HG02970 (cell line): ENCODE results near the gene GSTA3.
"Not testable (repeated sequence)": the region's sequence is repeated elsewhere in the genome, so short reads cannot be mapped to it uniquely, and the experiment has no call there.

Source experiments
- ATAC-seq: cut with Tn5 transposase; IDR thresholded peaks from one replicate; pipeline ENCODE4 v1.9.1; 2021; ENCODE audit warnings: mild to moderate bottlenecking, moderate library complexity, moderate number of reproducible peaks; ENCODE audit not compliant: unreplicated experiment, low FRiP score

GSTA3 gene

GRCh38 chr6:52918027-52918686 lies 8.7 kb upstream of the GSTA3 start:
- not testable (repeated sequence) for ATAC-seq

GRCh38 chr6:52914516-52914915 lies 5.0 kb upstream of the GSTA3 start:
- ATAC-seq, result no peak

DNA sequence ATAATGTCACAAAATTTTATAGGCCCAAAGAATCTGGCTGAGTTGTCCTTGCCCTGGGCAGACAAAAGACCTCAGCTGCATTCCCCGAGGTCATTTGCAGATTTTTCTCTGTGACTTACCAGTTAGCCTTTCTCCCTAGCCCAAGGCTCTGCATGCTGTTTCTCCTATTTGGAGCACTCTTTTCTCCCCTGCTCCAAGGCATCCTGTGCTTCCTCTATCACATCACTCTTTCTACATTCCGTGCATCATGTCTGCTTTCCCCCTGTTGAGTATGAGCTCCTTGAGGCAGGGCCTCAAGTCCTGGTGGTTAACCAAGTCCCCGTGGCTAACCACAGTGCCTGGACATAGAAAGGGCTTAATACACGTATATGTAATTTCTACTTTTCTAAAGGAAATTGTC lies 593 bp upstream of the GSTA3 start:
- no peak for ATAC-seq

DNA sequence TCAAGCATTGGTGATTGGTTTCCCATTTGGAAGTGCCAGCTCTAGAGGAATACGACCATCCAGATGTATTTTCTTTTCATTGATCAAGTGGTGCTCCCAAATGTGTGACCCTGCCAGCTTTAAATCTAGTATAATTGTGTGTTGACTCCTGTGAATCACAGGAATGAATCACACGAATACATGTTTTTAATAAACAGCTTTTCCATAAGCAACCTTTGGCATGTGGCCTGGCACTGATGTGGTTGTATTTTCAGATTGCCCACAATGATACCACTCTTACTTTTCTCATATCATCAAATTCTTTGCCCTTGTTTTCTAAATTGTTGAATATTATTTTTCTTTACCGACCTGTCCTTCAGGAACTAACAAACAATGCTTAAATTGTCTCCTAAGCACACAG lies 367 bp downstream of the GSTA3 start:
- ATAC-seq, result no peak

- ATAC-seq, result no peak
Measured at GRCh38 chr6:52908526-52908925, 972 bp downstream of the GSTA3 start.

DNA sequence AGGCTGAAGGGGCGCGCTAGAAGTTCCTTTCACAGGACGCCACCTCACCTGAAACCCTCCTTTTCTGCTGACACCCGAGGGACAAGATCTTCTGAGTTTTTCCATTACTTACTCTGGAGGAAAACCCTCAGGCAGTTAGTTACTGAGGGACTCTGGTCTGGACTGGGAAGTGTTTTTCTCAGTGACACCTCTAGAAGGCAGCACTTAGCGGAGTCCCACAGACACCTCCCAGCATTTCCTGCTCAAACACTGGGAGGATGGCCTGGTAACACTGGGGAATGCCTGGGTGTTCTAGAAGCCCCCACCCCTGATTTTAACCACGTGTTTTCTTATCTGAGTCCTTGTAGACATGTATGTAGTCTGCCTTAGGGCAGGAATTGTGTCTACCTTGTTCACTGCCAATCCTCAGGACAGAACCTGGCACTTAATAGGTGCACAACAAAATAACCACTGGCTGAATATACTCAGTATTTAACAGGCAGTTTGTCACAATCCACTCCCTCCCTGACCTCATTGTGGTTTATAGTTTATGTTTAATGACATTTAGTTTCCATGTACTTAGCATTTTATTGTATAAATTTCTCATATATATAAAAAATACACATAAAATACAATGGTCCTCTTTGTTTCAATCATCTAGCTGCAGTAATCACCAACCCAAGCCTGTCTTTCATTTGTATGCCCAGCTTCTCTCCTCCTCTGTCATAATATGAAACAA lies 4.8 kb downstream of the GSTA3 start:
- no peak for ATAC-seq

- no peak for ATAC-seq
Measured at GRCh38 chr6:52900536-52900935, 9.0 kb downstream of the GSTA3 start.

DNA sequence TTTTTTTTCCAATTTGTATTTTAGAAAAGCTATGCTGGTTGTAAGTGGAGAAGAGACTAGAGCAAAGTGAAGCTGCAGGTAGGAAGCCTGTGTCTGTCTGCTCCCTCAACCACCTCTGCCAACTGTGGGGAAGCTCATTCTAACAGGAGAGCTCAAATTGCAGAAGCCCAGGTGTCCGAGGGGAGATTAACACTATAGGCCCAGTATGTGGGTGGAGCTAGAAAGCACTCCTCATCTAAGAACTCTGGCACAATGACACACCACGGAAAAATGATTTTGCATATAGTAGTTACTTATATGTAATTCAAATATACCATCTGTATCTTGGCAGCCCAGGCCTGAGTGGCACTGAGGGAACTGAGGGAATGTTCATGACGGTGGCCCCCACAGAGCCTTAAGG lies 13.7 kb downstream of the GSTA3 start:
- ATAC-seq, result not testable (repeated sequence)

DNA sequence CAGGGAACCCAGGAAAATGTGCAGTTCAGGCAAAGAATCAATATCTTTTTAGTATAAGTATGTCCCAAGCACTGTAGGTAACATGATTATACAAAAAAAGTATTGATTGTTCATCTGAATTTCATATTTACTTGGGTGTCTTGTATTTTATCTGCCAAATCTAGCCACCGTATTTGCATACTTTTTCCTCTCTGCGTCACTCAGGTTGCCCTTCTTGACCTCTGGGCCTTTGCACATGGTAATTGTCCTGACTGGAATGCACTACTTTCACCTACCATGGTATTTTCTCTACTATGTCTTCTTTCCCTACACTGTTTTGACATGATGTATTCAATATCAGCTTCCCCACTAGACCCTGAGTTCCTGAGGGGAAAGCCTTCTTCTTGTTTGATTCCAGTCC lies 15.2 kb downstream of the GSTA3 start:
- ATAC-seq, result no peak

DNA sequence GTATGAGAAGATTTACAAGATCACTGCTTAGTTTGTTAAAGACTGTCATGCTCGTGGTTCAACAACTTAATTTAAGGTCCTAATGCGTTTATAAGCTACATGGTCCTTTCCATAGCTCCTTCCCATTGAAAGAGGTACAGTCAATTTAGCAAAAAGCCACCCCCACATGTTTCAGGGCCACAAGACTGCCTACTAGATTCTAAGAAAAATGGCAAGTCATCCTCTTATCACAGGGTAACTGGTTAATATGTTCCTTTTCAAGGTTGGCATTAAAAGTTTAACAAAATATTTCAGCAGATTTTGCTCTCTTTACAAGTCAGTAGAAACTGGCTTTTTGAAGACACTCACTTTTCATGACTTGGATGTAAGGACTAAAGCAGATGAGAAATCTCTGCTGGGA lies 15.7 kb downstream of the GSTA3 start:
- no peak for ATAC-seq

DNA sequence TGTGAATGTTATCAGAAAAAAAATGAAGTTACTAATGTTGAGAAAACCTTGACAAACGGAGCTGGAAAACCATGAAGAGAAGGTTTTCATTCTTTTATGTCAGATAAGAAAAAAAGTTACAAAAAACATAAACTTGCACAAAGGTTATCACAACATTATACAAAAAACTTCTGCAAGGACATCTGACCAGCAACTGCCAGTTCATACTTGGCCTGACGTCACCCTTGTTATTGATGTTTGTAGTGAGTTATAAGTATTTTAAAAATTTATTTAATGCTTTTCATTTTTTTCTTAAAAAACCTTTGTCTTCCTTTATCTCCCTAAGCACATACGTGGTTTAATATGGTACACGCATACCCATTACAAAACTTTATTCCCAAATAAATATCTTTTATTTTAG lies 16.3 kb downstream of the GSTA3 start:
- ATAC-seq, result no peak

GRCh38 chr6:52890018-52890417 lies 19.5 kb downstream of the GSTA3 start:
- ATAC-seq, result no peak

DNA sequence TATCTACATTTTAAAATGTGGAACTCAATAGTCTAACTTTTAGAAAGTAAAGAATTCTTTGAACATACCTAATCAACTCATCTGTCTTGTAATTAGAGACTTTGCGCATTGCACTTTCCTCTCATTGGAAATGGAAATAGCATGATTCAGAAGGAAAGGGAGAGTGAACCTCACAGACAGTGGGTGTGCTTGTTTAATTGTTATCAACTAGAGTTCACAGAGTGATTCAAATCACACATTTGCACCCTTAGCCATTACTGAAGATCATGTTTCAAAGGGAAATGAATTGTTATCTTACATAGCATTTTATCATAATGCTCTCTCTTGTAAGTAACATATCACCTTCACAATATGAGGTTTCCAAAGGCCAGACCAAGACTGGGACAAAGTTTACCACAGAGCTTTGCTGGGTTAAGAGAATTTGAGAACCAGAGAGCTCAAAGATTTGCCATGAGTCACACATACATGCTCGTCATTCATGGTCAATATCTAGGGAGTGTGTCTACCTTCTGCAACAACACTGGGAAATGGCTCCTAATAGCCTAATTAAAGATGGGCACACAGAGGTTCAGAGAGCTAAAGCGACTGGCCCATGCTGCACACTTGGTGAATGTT lies 21.5 kb downstream of the GSTA3 start:
- no peak for ATAC-seq

DNA sequence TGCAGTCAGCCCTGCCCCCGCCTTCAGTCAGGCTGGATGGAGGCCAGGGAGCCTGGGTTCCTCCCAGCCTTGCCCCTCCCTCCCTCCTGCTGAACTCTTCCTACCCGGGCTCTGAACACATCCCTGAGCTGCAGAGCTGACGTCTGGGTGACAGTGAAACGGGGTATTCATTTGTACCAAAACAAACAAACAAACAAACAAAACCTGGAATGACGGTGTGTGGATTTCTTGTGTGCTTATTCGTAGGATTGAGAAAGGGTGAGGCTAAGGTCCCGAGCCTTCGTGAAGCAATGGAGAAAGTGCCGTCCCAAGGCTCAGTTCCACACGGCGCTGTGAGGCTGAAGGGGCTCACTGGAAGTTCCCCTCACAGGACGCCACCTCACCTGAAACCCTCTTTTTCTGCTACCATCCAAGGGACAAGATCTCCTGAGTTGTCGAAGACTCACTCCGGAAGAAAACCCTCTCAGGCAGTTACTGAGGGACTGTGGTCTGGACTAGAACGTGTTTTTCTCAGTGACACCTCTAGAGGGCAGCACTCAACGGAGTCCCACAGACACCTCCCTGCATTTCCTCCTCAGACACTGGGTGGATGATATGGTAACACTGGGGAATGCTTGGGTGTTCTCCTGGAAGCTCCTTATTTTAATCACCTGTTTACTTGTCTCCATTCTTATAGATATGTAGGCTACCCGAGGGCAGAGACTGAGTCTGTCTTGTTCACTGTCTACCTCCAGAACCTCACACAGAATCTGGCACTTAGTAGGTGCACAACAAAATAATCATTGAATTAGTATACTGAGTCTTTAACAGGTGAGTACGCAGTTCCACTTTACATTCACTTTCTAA lies 27.3 kb downstream of the GSTA3 start:
- peak; percentile 97 for ATAC-seq

- no peak for ATAC-seq
Measured at GRCh38 chr6:52881662-52881995, 27.9 kb downstream of the GSTA3 start.

DNA sequence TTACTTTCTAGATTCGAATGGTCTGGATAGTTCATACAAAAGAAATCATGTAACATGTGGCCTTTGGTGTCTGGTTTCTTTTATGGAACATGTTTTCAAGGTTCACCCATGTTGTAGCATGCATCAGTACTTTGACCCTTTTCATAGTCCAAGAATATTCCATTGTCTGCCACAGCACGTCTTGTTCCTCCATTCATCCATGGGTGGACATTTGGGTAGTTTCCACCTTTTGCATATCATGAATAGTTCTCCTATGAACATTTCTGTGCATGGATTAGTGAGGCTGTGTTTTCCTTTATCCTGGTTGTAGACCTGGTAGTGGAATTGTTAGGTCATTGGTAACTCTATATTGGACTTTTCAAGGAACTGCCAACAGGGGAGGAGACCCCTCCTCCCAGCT lies 31.7 kb downstream of the GSTA3 start:
- ATAC-seq, result no peak

- no peak for ATAC-seq
Measured at GRCh38 chr6:52877168-52877567, 32.3 kb downstream of the GSTA3 start.

- no peak for ATAC-seq
Measured at GRCh38 chr6:52876056-52876787, 33.3 kb downstream of the GSTA3 start.

GRCh38 chr6:52872031-52872430 lies 37.5 kb downstream of the GSTA3 start:
- ATAC-seq, result no peak

- ATAC-seq, result no peak
Measured at GRCh38 chr6:52871621-52872020, 37.9 kb downstream of the GSTA3 start.
